Gastroesophageal sphincter (tissue), 4 donors: ENCODE data around the gene PON1. TPM values are rescaled to one million over a fixed set of nuclear protein-coding genes. Genes with fewer than 3 reads are reported as not detected.

ENCODE experiments used
- ATAC-seq: fragments of 150-250 bp; one replicate; pipeline ENCODE4 v1.9.1; 2016; ENCODE audit warnings: mild to moderate bottlenecking, moderate library complexity
- H3K27ac ChIP-seq, 4 donors: fragments of 200-600 bp; sonication (generic) in 3 of 4; 1 replicate in 3 of 4; 2 replicates in 1 of 4; pipeline ENCODE4 v1.5.1; 2016 to 2019
- H3K27me3 ChIP-seq: fragments of 200-600 bp; sonication (generic); one replicate; pipeline ENCODE4 v1.5.1; 2019
- H3K36me3 ChIP-seq, 2 donors: fragments of 200-600 bp; sonication (generic); one replicate each; pipeline ENCODE4 v1.5.1; 2019; ENCODE audit warnings: control low read depth in 1 of 2
- H3K4me1 ChIP-seq, 3 donors: fragments of 200-600 bp; sonication (generic); 1 replicate in 2 of 3; 2 replicates in 1 of 3; pipeline ENCODE4 v1.5.1; 2016 to 2019; ENCODE audit warnings: control low read depth in 2 of 3
- H3K4me3 ChIP-seq, 2 donors: fragments of 200-600 bp; sonication (generic); one replicate each; pipeline ENCODE4 v1.5.1; 2019; ENCODE audit warnings: mild to moderate bottlenecking in 1 of 2, moderate library complexity in 1 of 2
- H3K9me3 ChIP-seq, 3 donors: fragments of 200-600 bp; sonication (generic); one replicate each; pipeline ENCODE4 v1.5.1; 2017 to 2019; ENCODE audit warnings: control low read depth in 2 of 3
- EP300 ChIP-seq: sonication (generic); formaldehyde crosslinking; IDR thresholded peaks from one replicate; pipeline ENCODE4 v1.6.1; 2017; ENCODE audit warnings: antibody characterized with exemption, mild to moderate bottlenecking
- POLR2A ChIP-seq, 2 donors: fragments of 450-650 bp; IDR thresholded peaks; one replicate each; pipeline ENCODE4 v1.6.1; 2017; ENCODE audit warnings: antibody characterized with exemption in 2 of 2, mild to moderate bottlenecking in 2 of 2, moderate library complexity in 1 of 2
- POLR2AphosphoS5 ChIP-seq: sonication (generic); formaldehyde crosslinking; IDR thresholded peaks from one replicate; pipeline ENCODE4 v1.6.1; 2017; ENCODE audit warnings: antibody characterized with exemption
- WGBS, 2 donors: methylation state at CpG; one replicate each; pipeline ENCODE4 v1.1.5; 2018; ENCODE audit warnings: low coverage in 1 of 2; 5-methylcytosine and 5-hydroxymethylcytosine counted together
- total RNA-seq, 4 donors: library from RNA; depleted of rRNA; stranded (reverse); fragments of >200 nt; gene quantifications; one replicate each; pipeline ENCODE4 v1.1.0, GENCODE V29; 2016
- TF ChIP-seq, protein P1 (sequence below), 4 experiments: fragments of 200-600 bp in 2 of 4; fragments of 450-650 bp in 2 of 4; sonication (generic) in 1 of 4; IDR thresholded peaks; one replicate each; pipeline ENCODE4 v1.5.1; 2017 to 2019; ENCODE audit warnings: antibody characterized with exemption in 4 of 4, mild to moderate bottlenecking in 2 of 4, moderate library complexity in 2 of 4

PON1 gene
- total RNA-seq, 4 donors from 2014 or later = not detected

GRCh38 chr7:95316588-95316987 lies 7.7 kb downstream of the PON1 start:
- no peaks in the 10 kb centered on the region for H3K4me1 ChIP-seq
- TF ChIP-seq EP300 = no peak
- no peaks in the 10 kb centered on the region for H3K27me3 ChIP-seq
- 81 to 86% methylated on average over 2 of the region's 2 CpGs for WGBS, 2 donors
- H3K4me3 ChIP-seq = no peak overlapping the region
- no peaks in the 10 kb centered on the region for H3K9me3 ChIP-seq
- H3K36me3 ChIP-seq = no peaks in the 10 kb centered on the region
- ATAC-seq = no peak
- H3K27ac ChIP-seq = no peak overlapping the region

DNA sequence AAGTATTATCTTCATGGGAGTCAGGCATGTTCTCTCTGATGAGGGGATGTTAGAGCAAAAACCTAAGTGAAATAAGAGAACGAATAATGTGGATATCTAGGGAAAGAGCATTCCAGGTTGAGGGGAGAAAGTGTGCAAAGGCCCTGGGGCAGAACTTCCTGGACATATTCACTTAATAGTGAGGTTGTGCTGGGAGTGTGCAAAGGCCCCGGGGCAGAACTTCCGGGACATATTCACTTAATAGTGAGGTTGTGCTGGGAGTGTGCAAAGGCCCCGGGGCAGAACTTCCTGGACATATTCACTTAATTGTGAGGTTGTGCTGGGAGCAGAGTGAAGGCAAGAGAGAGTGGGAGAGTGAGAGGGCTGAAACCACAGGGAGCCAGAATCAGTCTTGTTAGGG lies 11.8 kb downstream of the PON1 start:
- no peaks in the 10 kb centered on the region for H3K4me1 ChIP-seq
- no peak overlapping the region for H3K27ac ChIP-seq
- no peaks in the 10 kb centered on the region for H3K9me3 ChIP-seq
- no peaks in the 10 kb centered on the region for H3K36me3 ChIP-seq
- H3K4me3 ChIP-seq = no peak overlapping the region
- no peak for ATAC-seq
- H3K27me3 ChIP-seq = no peaks in the 10 kb centered on the region
- TF ChIP-seq EP300 (no peak), POLR2A (IDR thresholded peaks at IDR 0.05) (no peak), POLR2AphosphoS5 (no peak)
- TF ChIP-seq, protein P1, sequence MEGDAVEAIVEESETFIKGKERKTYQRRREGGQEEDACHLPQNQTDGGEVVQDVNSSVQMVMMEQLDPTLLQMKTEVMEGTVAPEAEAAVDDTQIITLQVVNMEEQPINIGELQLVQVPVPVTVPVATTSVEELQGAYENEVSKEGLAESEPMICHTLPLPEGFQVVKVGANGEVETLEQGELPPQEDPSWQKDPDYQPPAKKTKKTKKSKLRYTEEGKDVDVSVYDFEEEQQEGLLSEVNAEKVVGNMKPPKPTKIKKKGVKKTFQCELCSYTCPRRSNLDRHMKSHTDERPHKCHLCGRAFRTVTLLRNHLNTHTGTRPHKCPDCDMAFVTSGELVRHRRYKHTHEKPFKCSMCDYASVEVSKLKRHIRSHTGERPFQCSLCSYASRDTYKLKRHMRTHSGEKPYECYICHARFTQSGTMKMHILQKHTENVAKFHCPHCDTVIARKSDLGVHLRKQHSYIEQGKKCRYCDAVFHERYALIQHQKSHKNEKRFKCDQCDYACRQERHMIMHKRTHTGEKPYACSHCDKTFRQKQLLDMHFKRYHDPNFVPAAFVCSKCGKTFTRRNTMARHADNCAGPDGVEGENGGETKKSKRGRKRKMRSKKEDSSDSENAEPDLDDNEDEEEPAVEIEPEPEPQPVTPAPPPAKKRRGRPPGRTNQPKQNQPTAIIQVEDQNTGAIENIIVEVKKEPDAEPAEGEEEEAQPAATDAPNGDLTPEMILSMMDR (IDR thresholded peaks at IDR 0.05) = no peak
- 73 to 80% methylated on average over 3 to 4 of the region's 4 CpGs for WGBS, 2 donors

- no peak for ATAC-seq
- 18 to 79% methylated on average over 2 of the region's 2 CpGs for WGBS, 2 donors
- H3K36me3 ChIP-seq = no peaks in the 10 kb centered on the region
- H3K27ac ChIP-seq = no peak overlapping the region
- H3K4me1 ChIP-seq = no peaks in the 10 kb centered on the region
- H3K9me3 ChIP-seq = no peaks in the 10 kb centered on the region
- no peak overlapping the region for H3K4me3 ChIP-seq
- no peaks in the 10 kb centered on the region for H3K27me3 ChIP-seq
- TF ChIP-seq POLR2AphosphoS5 (no peak), EP300 (no peak), POLR2A (IDR thresholded peaks at IDR 0.05) (no peak)
- TF ChIP-seq, protein P1 (IDR thresholded peaks at IDR 0.05) = no peak
Measured at GRCh38 chr7:95311389-95311788, 12.9 kb downstream of the PON1 start.

DNA sequence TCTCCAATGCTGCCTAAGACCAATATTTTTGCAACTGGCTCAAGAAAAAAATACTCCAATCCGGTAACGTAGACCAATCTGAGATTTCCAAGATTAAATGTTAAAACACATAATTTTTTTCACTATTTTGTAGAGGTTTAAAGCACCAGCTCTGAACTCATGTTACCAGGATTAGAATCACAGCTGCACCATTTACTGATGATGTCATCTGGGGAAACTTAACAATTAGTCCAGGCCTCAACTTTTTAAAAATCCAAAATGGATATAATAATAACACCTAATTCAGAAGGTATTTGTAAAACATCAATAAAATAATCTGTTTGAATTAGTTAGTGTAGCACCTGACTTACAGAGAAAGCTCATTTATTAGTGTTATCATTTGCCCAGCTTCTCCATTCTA lies 14.4 kb downstream of the PON1 start:
- 95 to 98% methylated on average over 2 of the region's 2 CpGs for WGBS, 2 donors
- no peak for ATAC-seq

GRCh38 chr7:95304990-95305389 lies 19.3 kb downstream of the PON1 start:
- TF ChIP-seq EP300 = no peak
- no peak for TF ChIP-seq POLR2AphosphoS5
- TF ChIP-seq, protein P1 (IDR thresholded peaks at IDR 0.05) = no peak
- no peak for TF ChIP-seq POLR2A (IDR thresholded peaks at IDR 0.05)
- Histone ChIP-seq H3K4me3 (no peak overlapping the region), H3K9me3 (no peaks in the 10 kb centered on the region), H3K36me3 (no peaks in the 10 kb centered on the region), H3K27me3 (peaks cover 3% of the 10 kb centered on the region), H3K27ac (no peak overlapping the region), H3K4me1 (no peaks in the 10 kb centered on the region)
- ATAC-seq = no peak
- WGBS, 2 donors = 46 to 60% methylated on average over 4 to 7 of the region's 7 CpGs

More for the DNA sequence above, 14.4 kb downstream of the PON1 start:
- no peak overlapping the region for H3K27ac ChIP-seq
- TF ChIP-seq POLR2A (IDR thresholded peaks at IDR 0.05) = no peak
- no peak for TF ChIP-seq POLR2AphosphoS5
- no peak for TF ChIP-seq EP300
- TF ChIP-seq, protein P1 (IDR thresholded peaks at IDR 0.05) = no peak
- H3K36me3 ChIP-seq = no peaks in the 10 kb centered on the region
- peaks cover 3% of the 10 kb centered on the region for H3K27me3 ChIP-seq
- H3K4me3 ChIP-seq = no peak overlapping the region
- no peaks in the 10 kb centered on the region for H3K9me3 ChIP-seq
- H3K4me1 ChIP-seq = no peaks in the 10 kb centered on the region
